ENCODE results near the gene OR6C74.

- TF ChIP-seq, protein P1, sequence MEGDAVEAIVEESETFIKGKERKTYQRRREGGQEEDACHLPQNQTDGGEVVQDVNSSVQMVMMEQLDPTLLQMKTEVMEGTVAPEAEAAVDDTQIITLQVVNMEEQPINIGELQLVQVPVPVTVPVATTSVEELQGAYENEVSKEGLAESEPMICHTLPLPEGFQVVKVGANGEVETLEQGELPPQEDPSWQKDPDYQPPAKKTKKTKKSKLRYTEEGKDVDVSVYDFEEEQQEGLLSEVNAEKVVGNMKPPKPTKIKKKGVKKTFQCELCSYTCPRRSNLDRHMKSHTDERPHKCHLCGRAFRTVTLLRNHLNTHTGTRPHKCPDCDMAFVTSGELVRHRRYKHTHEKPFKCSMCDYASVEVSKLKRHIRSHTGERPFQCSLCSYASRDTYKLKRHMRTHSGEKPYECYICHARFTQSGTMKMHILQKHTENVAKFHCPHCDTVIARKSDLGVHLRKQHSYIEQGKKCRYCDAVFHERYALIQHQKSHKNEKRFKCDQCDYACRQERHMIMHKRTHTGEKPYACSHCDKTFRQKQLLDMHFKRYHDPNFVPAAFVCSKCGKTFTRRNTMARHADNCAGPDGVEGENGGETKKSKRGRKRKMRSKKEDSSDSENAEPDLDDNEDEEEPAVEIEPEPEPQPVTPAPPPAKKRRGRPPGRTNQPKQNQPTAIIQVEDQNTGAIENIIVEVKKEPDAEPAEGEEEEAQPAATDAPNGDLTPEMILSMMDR (IDR thresholded peaks at IDR 0.05) = no peak
- no peak for TF ChIP-seq CEBPB (IDR thresholded peaks at IDR 0.05)
- TF ChIP-seq EHMT2 (IDR thresholded peaks at IDR 0.05; ENCODE audit: low read depth) = no peak
- no peak for TF ChIP-seq ELK1 (IDR thresholded peaks at IDR 0.05; ENCODE audit: low read depth, low read length)
- TF ChIP-seq JUN (IDR thresholded peaks at IDR 0.05) = no peak
- TF ChIP-seq CHD2 (IDR thresholded peaks at IDR 0.05; ENCODE audit: low read length, partially characterized antibody) = no peak
- no peak for TF ChIP-seq POLR2A (IDR thresholded peaks at IDR 0.05; ENCODE audit: low read length)
- TF ChIP-seq RCOR1 (IDR thresholded peaks at IDR 0.05; ENCODE audit: low read depth, low read length) = no peak
Measured at GRCh38 chr12:55253281-55253680, 8.9 kb downstream of the OR6C74 start.
